Fibroblast of the aortic adventitia (primary cell): Measurements from ENCODE around the gene MCUB. TPM values are rescaled to one million over a fixed set of nuclear protein-coding genes. Genes with fewer than 3 reads are reported as not detected.
"Not testable (repeated sequence)": the region's sequence is repeated elsewhere in the genome, so short reads cannot be mapped to it uniquely, and the experiment has no call there.

ENCODE experiments used
- DNase-seq: peaks from one replicate; pipeline ENCODE4 v3.0.0-alpha.2; 2010; ENCODE audit warnings: low read depth
- H3K4me3 ChIP-seq: 2 replicates; pipeline ENCODE4 v1.5.1; 2011; ENCODE audit warnings: low read depth, mild to moderate bottlenecking, control low read depth, low read length, moderate library complexity
- total RNA-seq: library from RNA; depleted of rRNA; stranded (reverse); fragments of >200 nt; gene quantifications from 2 replicates; pipeline ENCODE4 v1.2.3, GENCODE V29; 2012; ENCODE audit warnings: low replicate concordance
- TF ChIP-seq, protein P1 (sequence below): IDR thresholded peaks from 2 replicates; pipeline ENCODE4 v1.5.1; 2011; ENCODE audit warnings: mild to moderate bottlenecking, low read length, control low read depth, inconsistent platforms; ENCODE audit not compliant: insufficient read depth

Gene MCUB
- total RNA-seq, result 32.5 and 49.3 TPM in 2 replicates

DNA sequence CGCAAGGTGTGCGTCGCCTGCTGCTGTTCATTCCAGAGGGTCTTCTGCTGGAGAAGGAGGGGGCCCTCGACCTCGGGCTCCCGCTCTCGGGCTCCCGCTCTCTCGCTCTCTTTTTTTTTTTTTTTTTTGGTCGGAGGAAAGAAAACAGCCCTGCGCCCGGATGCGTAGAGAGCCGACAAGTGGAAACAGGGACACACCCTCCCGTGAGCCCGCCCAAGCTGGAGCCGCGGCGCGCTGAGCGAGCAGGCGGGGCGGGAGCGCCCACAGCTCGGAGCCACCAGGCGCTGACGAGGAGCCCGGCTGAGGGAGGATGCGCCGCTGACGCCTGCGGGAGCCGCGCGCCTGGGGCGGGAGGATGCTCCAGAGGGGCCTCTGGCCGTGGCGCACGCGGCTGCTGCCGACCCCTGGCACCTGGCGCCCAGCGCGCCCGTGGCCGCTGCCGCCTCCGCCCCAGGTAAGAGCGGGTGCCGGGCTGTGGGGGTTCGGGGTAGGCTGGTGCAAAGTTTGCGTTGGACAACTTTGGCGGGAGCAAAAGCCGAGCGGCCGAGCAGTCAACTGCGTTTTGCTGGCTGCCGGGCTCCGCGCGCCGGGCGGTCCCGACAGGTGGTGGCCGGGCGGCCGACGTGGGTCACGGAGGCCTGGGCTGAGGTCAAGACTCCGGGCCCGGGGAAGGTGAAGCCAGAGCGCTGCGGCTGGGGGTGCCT is at the start of gene MCUB:
TSS of gene MCUB (plus strand) at position 264 of the 704 bp plus-strand sequence. CDS start at position 356, 92 bp downstream.
- peak within 1 kb of the TSS; percentile 84 for H3K4me3 ChIP-seq
- peak; percentile 85 for DNase-seq
- TF ChIP-seq, protein P1, sequence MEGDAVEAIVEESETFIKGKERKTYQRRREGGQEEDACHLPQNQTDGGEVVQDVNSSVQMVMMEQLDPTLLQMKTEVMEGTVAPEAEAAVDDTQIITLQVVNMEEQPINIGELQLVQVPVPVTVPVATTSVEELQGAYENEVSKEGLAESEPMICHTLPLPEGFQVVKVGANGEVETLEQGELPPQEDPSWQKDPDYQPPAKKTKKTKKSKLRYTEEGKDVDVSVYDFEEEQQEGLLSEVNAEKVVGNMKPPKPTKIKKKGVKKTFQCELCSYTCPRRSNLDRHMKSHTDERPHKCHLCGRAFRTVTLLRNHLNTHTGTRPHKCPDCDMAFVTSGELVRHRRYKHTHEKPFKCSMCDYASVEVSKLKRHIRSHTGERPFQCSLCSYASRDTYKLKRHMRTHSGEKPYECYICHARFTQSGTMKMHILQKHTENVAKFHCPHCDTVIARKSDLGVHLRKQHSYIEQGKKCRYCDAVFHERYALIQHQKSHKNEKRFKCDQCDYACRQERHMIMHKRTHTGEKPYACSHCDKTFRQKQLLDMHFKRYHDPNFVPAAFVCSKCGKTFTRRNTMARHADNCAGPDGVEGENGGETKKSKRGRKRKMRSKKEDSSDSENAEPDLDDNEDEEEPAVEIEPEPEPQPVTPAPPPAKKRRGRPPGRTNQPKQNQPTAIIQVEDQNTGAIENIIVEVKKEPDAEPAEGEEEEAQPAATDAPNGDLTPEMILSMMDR, result no peak

DNA sequence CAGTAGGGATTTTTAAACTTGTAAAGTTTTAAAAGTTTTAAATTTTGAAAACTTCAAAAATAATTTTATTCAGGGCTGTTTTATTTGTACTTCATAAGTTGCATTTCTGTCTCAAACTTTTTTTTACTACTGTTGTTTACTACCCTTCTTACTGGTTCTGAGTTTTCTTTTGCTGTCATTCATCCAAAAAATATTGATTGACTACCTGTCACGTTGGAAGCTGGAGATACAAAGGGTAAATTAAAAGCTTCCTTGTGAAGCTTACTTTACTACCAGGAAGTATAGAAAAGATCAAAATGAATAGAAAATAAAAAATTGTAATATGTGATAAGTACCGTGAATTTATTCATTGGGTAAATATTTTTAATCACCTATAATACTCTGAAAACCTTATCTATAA is 49.4 kb upstream of the MCUB start:
- no peak for DNase-seq
- TF ChIP-seq, protein P1, result no peak
- no peak overlapping the region for H3K4me3 ChIP-seq

DNA sequence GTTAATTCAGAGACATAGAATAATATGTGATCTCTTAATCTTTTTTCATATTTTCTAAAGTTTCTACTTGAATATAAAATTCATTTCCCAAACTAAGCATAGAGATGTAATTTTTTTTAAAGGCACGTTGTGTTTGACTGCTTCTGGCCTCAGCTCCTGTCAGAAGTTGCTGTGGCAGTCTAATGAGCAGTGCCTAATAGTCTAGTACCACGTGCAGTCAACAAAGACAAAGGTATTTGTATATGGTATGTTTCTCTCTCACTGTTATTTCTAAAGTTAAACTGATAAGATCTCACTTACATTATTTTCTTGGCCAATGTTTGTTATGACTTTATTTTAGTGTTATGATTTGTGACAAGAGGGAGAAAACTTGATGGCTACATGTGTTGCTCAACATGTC is 48.6 kb upstream of the MCUB start:
- TF ChIP-seq, protein P1, result no peak
- no peak for DNase-seq
- H3K4me3 ChIP-seq, result no peak overlapping the region

GRCh38 chr4:109513368-109513767 is 46.7 kb upstream of the MCUB start:
- DNase-seq, H3K4me3 ChIP-seq: not testable (repeated sequence)

DNA sequence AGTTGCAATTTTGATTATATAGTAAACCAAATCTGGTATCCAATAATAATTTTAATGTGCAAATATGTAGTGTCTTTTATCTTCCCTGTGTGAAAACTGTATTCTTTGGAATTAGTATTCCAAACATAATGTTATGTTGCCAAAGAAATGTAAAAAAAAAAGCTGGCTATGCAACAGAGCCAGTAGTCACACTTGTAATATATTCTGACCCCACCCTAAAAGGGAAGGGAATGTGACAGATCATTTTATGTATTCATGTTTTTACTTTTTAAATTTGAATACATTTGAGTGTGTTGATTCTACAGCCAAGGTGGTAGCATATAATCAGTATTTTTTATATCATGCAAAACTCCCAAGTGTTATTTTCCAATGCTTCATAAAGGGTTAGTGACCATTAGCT is 27.9 kb upstream of the MCUB start:
- H3K4me3 ChIP-seq, result no peak overlapping the region
- no peak for DNase-seq

DNA sequence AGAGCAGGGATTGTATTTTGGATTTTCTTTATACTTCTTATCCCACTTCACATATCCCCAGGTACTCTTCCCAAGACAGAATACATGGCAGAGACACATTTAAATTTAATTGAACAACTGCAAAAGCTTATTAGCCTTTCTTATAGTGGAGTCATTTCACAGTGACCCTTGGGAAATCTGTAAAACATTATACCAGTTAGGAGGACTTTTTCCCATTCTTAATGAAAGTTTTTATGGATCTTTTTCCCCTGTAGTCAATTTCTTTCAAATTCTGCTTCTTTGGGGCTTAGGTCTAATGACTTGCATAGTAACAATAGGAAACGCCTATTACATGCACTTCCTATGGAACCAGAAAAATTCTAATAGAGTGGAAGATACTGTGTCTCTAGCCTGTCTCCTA is 14.6 kb upstream of the MCUB start:
- no peak overlapping the region for H3K4me3 ChIP-seq
- TF ChIP-seq, protein P1, result no peak
- DNase-seq, result no peak

More for the DNA sequence above, 27.9 kb upstream of the MCUB start:
- TF ChIP-seq, protein P1, result no peak

DNA sequence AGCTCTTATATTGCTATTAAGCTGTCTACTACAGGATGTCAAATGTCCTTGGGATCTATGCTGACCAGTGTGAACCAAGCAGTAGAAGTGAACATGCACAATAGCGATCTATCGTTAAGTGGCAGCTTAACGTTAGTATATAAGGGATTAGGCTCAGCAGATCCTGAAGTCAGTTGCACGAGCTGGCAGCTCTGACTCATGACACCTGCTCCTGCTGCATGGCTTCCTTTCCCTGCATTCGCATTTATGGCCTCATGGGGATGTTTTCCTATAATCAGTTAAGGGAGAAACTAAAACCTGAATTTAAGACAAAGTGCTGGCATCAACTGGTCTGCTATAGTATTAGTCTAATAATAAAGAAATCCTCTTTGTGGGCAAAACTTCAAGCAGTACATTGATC is 12.7 kb upstream of the MCUB start:
- TF ChIP-seq, protein P1, result no peak
- DNase-seq, result no peak
- no peak overlapping the region for H3K4me3 ChIP-seq
